Activated T-cell treated with anti-CD3 and anti-CD28 coated beads, Interleukin-2, amount 50 U/mL, for 4 hours (primary cell): ENCODE data around the gene ASH1L. TPM values are rescaled to one million over a fixed set of nuclear protein-coding genes. Genes with fewer than 3 reads are reported as not detected.
"Not testable (repeated sequence)": the region's sequence is repeated elsewhere in the genome, so short reads cannot be mapped to it uniquely, and the experiment has no call there.

Source experiments
- ATAC-seq, 2 donors: fragments of 200-7000 bp; cut with Tn5 transposase; one replicate each; pipeline ENCODE4 v1.10.0; 2021
- DNase-seq: peaks from one replicate; pipeline ENCODE4 v3.0.0-alpha.2; 2020
- H3K27me3 Mint-ChIP-seq: one replicate; pipeline ENCODE4 v1.8.0; 2021; ENCODE audit warnings: low read depth, mixed read lengths
- H3K36me3 Mint-ChIP-seq: one replicate; pipeline ENCODE4 v1.8.0; 2022; ENCODE audit warnings: mixed read lengths; ENCODE audit not compliant: insufficient read depth
- H3K4me1 Mint-ChIP-seq: one replicate; pipeline ENCODE4 v1.8.0; 2021; ENCODE audit warnings: low read depth, mixed read lengths
- H3K4me3 Mint-ChIP-seq: one replicate; pipeline ENCODE4 v1.8.0; 2021; ENCODE audit warnings: mild to moderate bottlenecking, moderate library complexity, mixed read lengths
- H3K9me3 Mint-ChIP-seq: one replicate; pipeline ENCODE4 v1.8.0; 2021; ENCODE audit warnings: mixed read lengths
- total RNA-seq, 3 donors: library from RNA; stranded (reverse); gene quantifications; one replicate each; pipeline ENCODE4 v1.2.1, GENCODE V29; 2021

The ASH1L gene
- total RNA-seq, 3 donors from 2014 or later: 23.9 to 27.7 (median 25.5) TPM

DNA sequence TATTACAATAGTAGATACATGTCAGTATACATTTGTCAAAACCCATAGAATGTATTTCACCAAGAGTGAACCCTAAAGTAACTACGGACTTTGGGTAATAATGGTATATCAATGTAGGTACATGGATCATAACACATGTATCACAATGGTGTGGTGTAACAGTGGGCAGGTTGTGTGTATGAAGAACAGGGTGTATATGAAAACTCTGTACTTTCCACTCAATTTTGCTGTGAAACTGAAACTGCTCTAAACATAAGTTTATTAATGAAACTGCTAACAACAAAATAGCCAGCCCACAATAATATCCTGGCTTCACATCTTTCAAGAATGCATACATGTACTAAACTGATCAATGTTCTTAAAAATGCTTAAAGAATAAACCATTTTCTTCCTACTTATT lies 151.7 kb downstream of the ASH1L start:
- ATAC-seq: no peak
- Mint-ChIP-seq H3K9me3 (no peaks in the 10 kb centered on the region), H3K4me1 (peaks cover 2% of the 10 kb centered on the region), H3K27me3 (no peaks in the 10 kb centered on the region), H3K36me3 (peaks cover 12% of the 10 kb centered on the region), H3K4me3 (no peak overlapping the region)
- DNase-seq: no peak

GRCh38 chr1:155396874-155397476 lies 165.6 kb downstream of the ASH1L start:
- no peak for DNase-seq
- Mint-ChIP-seq H3K4me1 (no peaks in the 10 kb centered on the region), H3K4me3 (no peak overlapping the region), H3K27me3 (no peaks in the 10 kb centered on the region), H3K36me3 (peaks cover 26% of the 10 kb centered on the region), H3K9me3 (no peaks in the 10 kb centered on the region)
- no peak for ATAC-seq

DNA sequence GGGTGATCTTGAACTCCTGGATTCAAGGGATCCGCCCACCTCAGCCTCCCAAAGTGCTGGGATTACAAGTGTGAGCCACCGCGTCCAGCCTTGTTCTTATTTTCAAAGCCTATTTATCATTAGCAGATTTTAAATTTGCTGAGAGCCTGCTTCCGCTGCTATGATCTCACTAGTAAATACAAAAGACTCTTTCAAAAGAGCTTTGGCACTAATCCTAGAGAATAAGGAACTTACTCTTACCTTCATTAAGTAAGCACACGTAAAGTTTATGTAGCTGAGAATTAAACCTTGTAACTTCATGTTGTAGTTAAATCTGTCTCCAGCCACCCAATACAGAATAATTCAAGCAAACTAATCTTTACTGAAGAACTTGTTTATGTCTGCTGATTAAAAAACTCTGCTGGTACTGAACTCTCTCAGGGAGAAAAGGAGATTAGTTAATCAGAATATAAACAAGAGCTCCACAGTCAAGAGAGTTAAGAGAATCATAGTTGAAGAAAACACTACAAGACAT lies 169.6 kb downstream of the ASH1L start:
- no peaks in the 10 kb centered on the region for H3K4me1 Mint-ChIP-seq
- peaks cover 30% of the 10 kb centered on the region for H3K36me3 Mint-ChIP-seq
- no peaks in the 10 kb centered on the region for H3K27me3 Mint-ChIP-seq
- no peaks in the 10 kb centered on the region for H3K9me3 Mint-ChIP-seq
- no peak overlapping the region for H3K4me3 Mint-ChIP-seq
- DNase-seq (no peak), ATAC-seq (no peak)

DNA sequence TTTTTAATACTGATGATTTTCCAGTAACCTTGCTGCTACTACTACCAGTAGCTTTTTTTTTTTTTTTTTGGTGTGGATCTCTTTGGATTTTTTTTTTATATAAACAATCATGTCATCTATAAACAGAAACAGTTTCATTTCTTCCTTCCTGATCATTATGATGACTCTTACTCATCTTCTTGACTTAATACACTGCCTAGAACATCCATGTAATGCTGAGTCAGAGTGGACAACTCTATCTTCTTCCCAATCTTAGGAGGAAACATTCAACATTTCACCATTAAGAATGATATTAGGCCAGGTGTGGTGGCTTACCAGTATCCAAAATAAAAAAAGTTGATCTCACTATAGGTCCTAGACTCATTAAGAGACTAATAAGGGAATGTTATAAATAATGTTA lies 172.8 kb downstream of the ASH1L start:
- peaks cover 34% of the 10 kb centered on the region for H3K36me3 Mint-ChIP-seq
- H3K4me1 Mint-ChIP-seq: no peaks in the 10 kb centered on the region
- ATAC-seq (no peak), DNase-seq (no peak)
- H3K27me3 Mint-ChIP-seq: no peaks in the 10 kb centered on the region
- no peak overlapping the region for H3K4me3 Mint-ChIP-seq
- no peaks in the 10 kb centered on the region for H3K9me3 Mint-ChIP-seq

DNA sequence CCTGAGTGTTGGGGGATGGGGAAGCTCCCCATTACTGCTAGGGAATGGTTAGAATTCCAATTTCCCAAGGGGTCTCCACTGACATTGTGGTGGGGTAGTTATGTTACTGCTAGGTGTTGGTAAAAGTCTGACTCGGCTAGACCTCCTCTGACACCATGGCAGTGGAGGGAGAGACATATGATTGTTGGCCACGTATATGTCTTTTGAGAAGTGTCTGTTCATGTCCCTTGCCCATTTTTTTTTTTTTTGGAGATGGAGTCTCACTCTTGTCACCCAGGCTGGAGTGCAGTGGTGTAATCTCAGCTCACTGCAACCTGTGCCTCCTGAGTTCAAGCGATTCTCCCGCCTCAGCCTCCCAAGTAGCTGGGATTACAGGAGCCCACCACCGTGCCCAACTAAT lies 176.8 kb downstream of the ASH1L start:
- H3K27me3 Mint-ChIP-seq, H3K9me3 Mint-ChIP-seq, ATAC-seq, H3K4me3 Mint-ChIP-seq, H3K4me1 Mint-ChIP-seq, DNase-seq: not testable (repeated sequence)
- H3K36me3 Mint-ChIP-seq: peaks cover 13% of the 10 kb centered on the region

DNA sequence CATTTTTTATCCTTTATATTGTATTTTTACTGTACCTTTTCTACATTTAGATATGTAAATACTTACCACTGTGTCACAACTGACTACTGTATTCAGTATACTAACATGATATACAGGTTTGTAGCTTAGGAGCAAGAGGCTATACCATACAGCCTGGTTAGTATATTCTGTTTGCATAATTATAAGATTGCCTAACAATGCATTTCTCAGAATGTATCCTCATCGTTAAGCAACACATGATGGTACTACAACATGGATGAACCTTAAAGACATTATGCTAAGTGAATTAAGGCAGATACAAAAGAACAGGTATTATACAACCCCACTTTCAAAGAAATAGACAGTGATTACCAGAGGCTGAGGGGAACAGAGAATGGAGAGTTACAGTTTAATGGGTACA lies 179.2 kb downstream of the ASH1L start:
- no peak for DNase-seq
- no peaks in the 10 kb centered on the region for H3K27me3 Mint-ChIP-seq
- H3K4me1 Mint-ChIP-seq: no peaks in the 10 kb centered on the region
- H3K36me3 Mint-ChIP-seq: peaks cover 15% of the 10 kb centered on the region
- no peak overlapping the region for H3K4me3 Mint-ChIP-seq
- no peak for ATAC-seq
- H3K9me3 Mint-ChIP-seq: no peaks in the 10 kb centered on the region

- Mint-ChIP-seq H3K4me3 (no peak overlapping the region), H3K27me3 (no peaks in the 10 kb centered on the region), H3K9me3 (no peaks in the 10 kb centered on the region), H3K4me1 (no peaks in the 10 kb centered on the region), H3K36me3 (peaks cover 25% of the 10 kb centered on the region)
- DNase-seq (no peak), ATAC-seq (no peak)
These were observed 182.9 kb downstream of the ASH1L start for GRCh38 chr1:155379631-155380090.

- Mint-ChIP-seq H3K9me3 (no peaks in the 10 kb centered on the region), H3K4me3 (no peak overlapping the region), H3K36me3 (peaks cover 27% of the 10 kb centered on the region), H3K4me1 (no peaks in the 10 kb centered on the region), H3K27me3 (no peaks in the 10 kb centered on the region)
- DNase-seq (no peak), ATAC-seq (no peak)
These were observed 183.4 kb downstream of the ASH1L start for GRCh38 chr1:155379180-155379579.

DNA sequence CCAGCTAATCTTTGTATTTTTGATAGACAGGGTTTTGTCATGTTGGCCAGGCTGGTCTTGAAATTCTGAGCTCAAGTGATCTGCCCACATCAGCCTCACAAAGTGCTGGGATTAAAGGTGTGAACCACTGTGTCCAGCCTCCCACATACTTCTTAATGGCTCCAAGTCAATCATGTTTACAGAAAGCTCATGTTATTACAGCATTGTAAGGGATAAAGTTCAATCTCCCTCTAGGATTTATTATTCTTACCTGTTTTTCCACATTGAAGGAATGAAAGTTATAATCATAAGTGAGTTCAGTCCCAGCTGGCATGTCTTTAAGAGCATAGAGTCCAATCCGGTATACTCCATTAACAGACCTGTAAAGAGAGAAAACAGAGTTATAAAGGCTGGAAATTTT lies 202.6 kb downstream of the ASH1L start:
- no peak for DNase-seq
- Mint-ChIP-seq H3K36me3 (peaks cover 13% of the 10 kb centered on the region), H3K4me1 (no peaks in the 10 kb centered on the region), H3K9me3 (no peaks in the 10 kb centered on the region), H3K4me3 (no peak overlapping the region), H3K27me3 (no peaks in the 10 kb centered on the region)
- ATAC-seq: no peak

DNA sequence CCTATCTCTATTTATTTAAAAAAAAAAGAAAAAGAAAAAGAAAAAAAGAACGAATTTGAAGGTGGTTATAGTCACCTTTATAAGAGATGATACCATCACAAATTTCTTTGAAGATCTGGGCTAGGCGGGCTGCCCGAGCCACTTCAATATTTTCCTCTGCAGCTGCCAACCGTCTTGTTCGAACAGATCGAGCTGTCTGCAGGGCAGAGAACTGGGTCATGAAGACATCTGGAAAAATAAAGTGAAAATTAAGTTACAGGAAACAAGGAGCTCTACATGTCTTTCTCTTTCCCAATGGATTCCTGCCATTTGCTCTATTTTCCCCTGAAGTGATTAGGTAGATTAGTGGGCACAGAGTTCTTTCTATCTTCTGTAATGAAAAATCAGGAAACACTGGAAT lies 210.0 kb downstream of the ASH1L start:
- no peaks in the 10 kb centered on the region for H3K27me3 Mint-ChIP-seq
- no peaks in the 10 kb centered on the region for H3K9me3 Mint-ChIP-seq
- H3K36me3 Mint-ChIP-seq: peaks cover 46% of the 10 kb centered on the region
- no peak overlapping the region for H3K4me3 Mint-ChIP-seq
- DNase-seq (no peak), ATAC-seq (no peak)
- no peaks in the 10 kb centered on the region for H3K4me1 Mint-ChIP-seq

DNA sequence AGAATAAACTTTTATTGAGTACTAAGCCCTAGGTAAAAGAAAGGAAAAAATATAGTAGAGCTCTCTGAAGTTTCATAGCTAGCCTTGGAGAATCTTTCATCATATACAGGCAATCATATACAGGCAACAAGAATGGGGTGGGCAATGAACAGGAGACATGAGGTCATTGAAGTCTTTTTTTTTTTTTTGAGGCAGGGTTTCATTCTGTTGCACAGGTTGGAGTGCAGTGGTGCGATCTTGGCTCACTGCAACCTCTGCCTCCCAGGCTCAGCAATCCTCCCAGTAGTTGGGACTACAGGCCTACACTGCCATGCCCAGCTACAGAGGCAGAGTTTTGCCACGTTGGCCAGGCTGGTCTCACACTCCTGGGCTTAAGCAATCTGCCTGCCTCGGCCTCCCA lies 219.8 kb downstream of the ASH1L start:
- H3K9me3 Mint-ChIP-seq: no peaks in the 10 kb centered on the region
- peaks cover 42% of the 10 kb centered on the region for H3K36me3 Mint-ChIP-seq
- no peak overlapping the region for H3K4me3 Mint-ChIP-seq
- no peaks in the 10 kb centered on the region for H3K4me1 Mint-ChIP-seq
- ATAC-seq: no peak
- H3K27me3 Mint-ChIP-seq: no peaks in the 10 kb centered on the region
- no peak for DNase-seq

GRCh38 chr1:155339515-155340097 lies 223.0 kb downstream of the ASH1L start:
- H3K4me1 Mint-ChIP-seq: no peaks in the 10 kb centered on the region
- peaks cover 36% of the 10 kb centered on the region for H3K36me3 Mint-ChIP-seq
- H3K9me3 Mint-ChIP-seq: no peaks in the 10 kb centered on the region
- DNase-seq: no peak
- ATAC-seq: no peak
- no peaks in the 10 kb centered on the region for H3K27me3 Mint-ChIP-seq
- no peak overlapping the region for H3K4me3 Mint-ChIP-seq

- no peak for ATAC-seq
- Mint-ChIP-seq H3K4me3 (no peak overlapping the region), H3K9me3 (no peaks in the 10 kb centered on the region), H3K27me3 (no peaks in the 10 kb centered on the region), H3K36me3 (peaks cover 25% of the 10 kb centered on the region), H3K4me1 (no peaks in the 10 kb centered on the region)
- DNase-seq: no peak
These were observed 227.6 kb downstream of the ASH1L start for GRCh38 chr1:155334962-155335361.

- ATAC-seq (no peak), DNase-seq (no peak)
- Mint-ChIP-seq H3K4me1 (peaks cover 4% of the 10 kb centered on the region), H3K36me3 (peaks cover 11% of the 10 kb centered on the region), H3K27me3 (no peaks in the 10 kb centered on the region), H3K9me3 (no peaks in the 10 kb centered on the region), H3K4me3 (no peak overlapping the region)
These were observed 232.5 kb downstream of the ASH1L start for GRCh38 chr1:155329980-155330598.

GRCh38 chr1:155328856-155329255 lies 233.7 kb downstream of the ASH1L start:
- not testable (repeated sequence) for DNase-seq, H3K27me3 Mint-ChIP-seq, H3K4me1 Mint-ChIP-seq, H3K9me3 Mint-ChIP-seq, H3K4me3 Mint-ChIP-seq, ATAC-seq
- H3K36me3 Mint-ChIP-seq: peaks cover 11% of the 10 kb centered on the region
